ENCODE results near the gene NEO1.
"Not testable (repeated sequence)": the region's sequence is repeated elsewhere in the genome, so short reads cannot be mapped to it uniquely, and the experiment has no call there.

NEO1 gene

GRCh38 chr15:73150831-73151230, 98.6 kb downstream of the NEO1 start:
- no peak for DNase-seq

- DNase-seq, result no peak
These were observed 100.8 kb downstream of the NEO1 start for GRCh38 chr15:73153024-73153423.

GRCh38 chr15:73153447-73153846, 101.2 kb downstream of the NEO1 start:
- no peak for DNase-seq

GRCh38 chr15:73156431-73157191, 104.3 kb downstream of the NEO1 start:
- no peak for DNase-seq

- no peak for DNase-seq
These were observed 109.3 kb downstream of the NEO1 start for GRCh38 chr15:73161546-73161945.

- no peak for DNase-seq
These were observed 113.2 kb downstream of the NEO1 start for GRCh38 chr15:73165435-73165834.

- no peak for DNase-seq
These were observed 113.6 kb downstream of the NEO1 start for GRCh38 chr15:73165844-73166243.

GRCh38 chr15:73166711-73167110, 114.4 kb downstream of the NEO1 start:
- DNase-seq, result not testable (repeated sequence)

GRCh38 chr15:73168487-73168886, 116.2 kb downstream of the NEO1 start:
- DNase-seq, result no peak

- DNase-seq, result no peak
These were observed 119.4 kb downstream of the NEO1 start for GRCh38 chr15:73171711-73172110.

GRCh38 chr15:73172508-73172907, 120.2 kb downstream of the NEO1 start:
- DNase-seq, result no peak

- DNase-seq, result no peak
These were observed 121.9 kb downstream of the NEO1 start for GRCh38 chr15:73174171-73174570.

GRCh38 chr15:73175382-73175781, 123.1 kb downstream of the NEO1 start:
- no peak for DNase-seq

- no peak for DNase-seq
These were observed 124.3 kb downstream of the NEO1 start for GRCh38 chr15:73176598-73176997.

- no peak for DNase-seq
These were observed 130.8 kb downstream of the NEO1 start for GRCh38 chr15:73183071-73183470.

GRCh38 chr15:73190189-73190601, 137.9 kb downstream of the NEO1 start:
- no peak for DNase-seq

GRCh38 chr15:73195166-73195565, 142.9 kb downstream of the NEO1 start:
- DNase-seq, result no peak

- no peak for DNase-seq
These were observed 143.8 kb downstream of the NEO1 start for GRCh38 chr15:73196113-73196512.

GRCh38 chr15:73200339-73200738, 148.1 kb downstream of the NEO1 start:
- no peak for DNase-seq

- DNase-seq, result no peak
These were observed 158.4 kb downstream of the NEO1 start for GRCh38 chr15:73210630-73211029.

GRCh38 chr15:73212424-73212823, 160.2 kb downstream of the NEO1 start:
- DNase-seq, result no peak

GRCh38 chr15:73221450-73221849, 169.2 kb downstream of the NEO1 start:
- not testable (repeated sequence) for DNase-seq

GRCh38 chr15:73225358-73226015, 173.2 kb downstream of the NEO1 start:
- peak; percentile 31 for DNase-seq

GRCh38 chr15:73226093-73226814, 174.0 kb downstream of the NEO1 start:
- DNase-seq, result no peak

Data from CD4-positive, alpha-beta T cell treated with Interleukin-10 for 1 hour (primary cell).